NK-92 treated with Interleukin-12 subunit alpha and Interleukin-12 subunit beta, amount 100 ng/mL, for 24 hours (cell line): ENCODE results near the gene XRCC5.

ENCODE experiments used
- DNase-seq: peaks from one replicate; lab custom pipeline; 2025; lab: John Stamatoyannopoulos, UW

Gene XRCC5

GRCh38 chr2:216159144-216159543 is 50.0 kb downstream of the XRCC5 start:
- DNase-seq = no peak

- no peak for DNase-seq
These were observed 50.5 kb downstream of the XRCC5 start for GRCh38 chr2:216159646-216160045.

GRCh38 chr2:216160786-216161185 is 51.6 kb downstream of the XRCC5 start:
- no peak for DNase-seq

GRCh38 chr2:216161967-216162366 is 52.8 kb downstream of the XRCC5 start:
- DNase-seq = no peak

- no peak for DNase-seq
These were observed 54.4 kb downstream of the XRCC5 start for GRCh38 chr2:216163518-216163917.

- DNase-seq = no peak
These were observed 54.9 kb downstream of the XRCC5 start for GRCh38 chr2:216164087-216164486.

GRCh38 chr2:216164576-216164975 is 55.4 kb downstream of the XRCC5 start:
- DNase-seq = no peak

GRCh38 chr2:216165711-216166110 is 56.6 kb downstream of the XRCC5 start:
- no peak for DNase-seq

GRCh38 chr2:216169087-216169486 is 59.9 kb downstream of the XRCC5 start:
- DNase-seq = no peak

GRCh38 chr2:216170076-216170763 is 61.1 kb downstream of the XRCC5 start:
- no peak for DNase-seq

GRCh38 chr2:216171011-216171410 is 61.9 kb downstream of the XRCC5 start:
- DNase-seq = no peak

- no peak for DNase-seq
These were observed 63.3 kb downstream of the XRCC5 start for GRCh38 chr2:216172493-216172892.

GRCh38 chr2:216179015-216179414 is 69.9 kb downstream of the XRCC5 start:
- DNase-seq = no peak

- no peak for DNase-seq
These were observed 72.2 kb downstream of the XRCC5 start for GRCh38 chr2:216181351-216181750.

GRCh38 chr2:216181953-216182461 is 72.9 kb downstream of the XRCC5 start:
- DNase-seq = no peak

- no peak for DNase-seq
These were observed 74.3 kb downstream of the XRCC5 start for GRCh38 chr2:216183462-216183861.

GRCh38 chr2:216188559-216188850 is 79.4 kb downstream of the XRCC5 start:
- DNase-seq = no peak

- DNase-seq = no peak
These were observed 79.8 kb downstream of the XRCC5 start for GRCh38 chr2:216188956-216189355.

GRCh38 chr2:216189410-216189809 is 80.3 kb downstream of the XRCC5 start:
- DNase-seq = no peak

GRCh38 chr2:216192181-216192580 is 83.0 kb downstream of the XRCC5 start:
- DNase-seq = no peak

- DNase-seq = no peak
These were observed 83.8 kb downstream of the XRCC5 start for GRCh38 chr2:216192931-216193330.

- DNase-seq = no peak
These were observed 84.9 kb downstream of the XRCC5 start for GRCh38 chr2:216194013-216194412.

- no peak for DNase-seq
These were observed 85.4 kb downstream of the XRCC5 start for GRCh38 chr2:216194561-216194960.

GRCh38 chr2:216195565-216196029 is 86.4 kb downstream of the XRCC5 start:
- no peak for DNase-seq
